NCI-H2107 treated with DMSO at 0.1 percent for 48 hours (cell line): ENCODE results near the gene SCD5.

ENCODE experiments used
- DNase-seq: peaks from one replicate; lab custom pipeline; 2025; ENCODE audit not compliant: unreplicated experiment; lab: John Stamatoyannopoulos, UW

SCD5 gene

DNA sequence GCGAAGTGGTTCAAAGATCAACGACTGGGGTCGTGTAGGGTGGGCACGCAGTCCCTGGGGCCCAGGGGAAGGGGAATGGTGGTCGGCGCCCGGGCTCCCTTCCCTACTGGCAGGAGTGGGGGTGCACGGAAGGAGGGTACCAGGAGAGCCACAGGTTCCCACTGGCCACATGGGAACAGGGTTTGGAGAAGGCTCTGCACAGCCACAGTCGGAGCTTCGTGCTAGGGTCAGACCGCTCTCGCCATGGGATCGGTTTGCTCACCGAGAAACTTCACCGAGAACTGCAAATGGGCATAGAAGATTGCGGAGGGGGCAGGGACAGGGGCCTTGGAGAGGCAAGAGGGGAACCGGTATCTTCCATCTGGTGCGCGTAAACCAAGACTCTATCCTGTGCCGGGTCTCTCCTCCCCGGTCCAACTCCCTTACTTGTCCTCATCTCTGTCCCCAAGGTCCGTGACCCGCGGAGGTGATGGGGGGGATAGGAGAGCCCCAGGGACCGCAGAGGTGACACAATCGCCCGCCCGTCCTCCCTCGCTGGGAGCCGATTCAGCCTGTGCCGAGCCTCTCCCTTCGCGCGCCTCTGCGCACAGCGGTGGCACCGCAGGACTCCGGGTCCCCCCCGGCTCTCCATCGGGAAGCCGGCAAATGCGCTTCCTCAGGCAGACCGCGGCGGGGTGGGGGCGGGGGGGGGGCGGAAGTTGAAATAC, 1.0 kb downstream of the SCD5 start:
- no peak for DNase-seq

- no peak for DNase-seq
Measured at GRCh38 chr4:82797040-82797404, 1.6 kb downstream of the SCD5 start.

DNA sequence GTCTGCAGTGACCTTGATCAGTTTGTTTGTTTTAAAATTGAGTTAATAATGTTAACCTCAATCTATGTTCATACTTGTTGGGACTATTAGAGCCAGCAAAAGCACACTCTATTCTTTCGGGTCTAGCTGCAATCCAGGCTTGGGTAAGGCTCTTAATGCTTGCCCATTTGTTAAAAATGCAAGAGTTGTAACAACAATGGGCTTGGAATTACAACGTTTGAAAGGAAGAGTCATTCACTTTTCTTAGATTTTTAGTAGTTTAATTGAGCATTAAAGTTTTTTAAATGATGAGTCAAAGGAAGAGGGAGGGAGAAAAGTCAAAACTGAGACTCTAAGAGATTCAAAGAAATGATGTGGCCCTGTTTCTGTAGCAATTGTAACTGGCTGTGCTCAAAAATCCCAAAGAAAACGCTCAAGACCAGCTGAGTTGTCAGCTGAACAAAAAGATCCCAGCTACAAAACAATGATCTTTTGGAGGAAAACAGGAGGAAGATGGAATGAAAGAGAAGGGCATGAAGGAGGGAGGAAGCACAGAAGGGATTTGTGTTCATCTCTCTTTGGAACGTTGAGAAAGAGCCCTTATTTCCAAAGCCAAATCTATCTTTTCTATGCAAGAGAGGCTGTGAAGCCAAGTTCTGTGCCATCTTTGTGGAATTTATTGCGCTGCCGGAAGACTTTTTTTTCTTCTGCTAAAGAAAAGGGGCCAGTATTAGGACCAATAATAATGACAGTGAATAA, 5.5 kb downstream of the SCD5 start:
- no peak for DNase-seq

DNA sequence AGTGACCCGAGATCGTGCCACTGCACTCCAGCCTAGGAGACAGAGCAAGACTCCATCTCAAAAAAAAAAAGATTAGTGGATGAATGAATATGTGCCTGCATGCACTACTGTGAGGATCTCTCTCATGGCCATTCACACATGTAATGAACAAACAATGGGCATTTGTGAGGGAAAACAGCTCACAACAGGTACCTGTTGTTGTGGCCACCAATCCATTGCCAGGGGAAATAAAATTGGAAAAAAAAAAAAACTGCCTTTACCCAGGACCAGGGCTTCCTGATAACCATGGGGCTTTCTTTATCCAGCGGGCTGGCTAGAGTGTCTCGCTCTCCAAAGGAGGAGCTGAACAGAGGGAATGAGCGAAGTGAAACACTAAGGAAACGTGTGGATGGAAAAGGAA, 7.4 kb downstream of the SCD5 start:
- no peak for DNase-seq

DNA sequence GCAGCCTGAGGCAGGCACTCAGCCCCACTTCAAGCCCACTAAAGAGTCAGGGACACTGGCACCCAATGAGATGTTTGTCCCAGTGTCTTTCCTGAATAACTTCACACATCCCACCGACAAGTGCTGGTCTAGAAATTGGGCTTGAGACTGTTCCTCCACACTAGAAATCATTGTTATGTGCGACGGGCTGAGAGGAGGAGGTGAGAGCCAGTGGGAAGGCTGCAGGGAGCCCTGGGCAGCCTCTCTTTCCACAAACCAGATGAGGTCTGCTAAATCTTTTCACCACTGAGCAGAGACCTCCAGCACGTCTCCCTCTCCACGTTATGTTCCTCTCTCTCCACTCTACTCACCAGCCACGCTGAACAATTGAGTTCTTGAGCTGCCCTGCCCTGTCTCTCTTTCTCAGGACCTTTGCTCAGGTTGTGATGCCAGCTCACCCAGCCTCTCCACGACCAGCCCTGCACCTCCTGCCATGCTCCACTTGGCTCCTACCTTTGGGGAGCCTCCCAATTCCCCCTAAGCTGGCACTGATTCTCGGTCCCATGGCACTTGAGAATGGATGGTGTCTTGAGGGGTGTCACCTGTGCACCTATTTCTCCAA, 8.4 kb downstream of the SCD5 start:
- no peak for DNase-seq

DNA sequence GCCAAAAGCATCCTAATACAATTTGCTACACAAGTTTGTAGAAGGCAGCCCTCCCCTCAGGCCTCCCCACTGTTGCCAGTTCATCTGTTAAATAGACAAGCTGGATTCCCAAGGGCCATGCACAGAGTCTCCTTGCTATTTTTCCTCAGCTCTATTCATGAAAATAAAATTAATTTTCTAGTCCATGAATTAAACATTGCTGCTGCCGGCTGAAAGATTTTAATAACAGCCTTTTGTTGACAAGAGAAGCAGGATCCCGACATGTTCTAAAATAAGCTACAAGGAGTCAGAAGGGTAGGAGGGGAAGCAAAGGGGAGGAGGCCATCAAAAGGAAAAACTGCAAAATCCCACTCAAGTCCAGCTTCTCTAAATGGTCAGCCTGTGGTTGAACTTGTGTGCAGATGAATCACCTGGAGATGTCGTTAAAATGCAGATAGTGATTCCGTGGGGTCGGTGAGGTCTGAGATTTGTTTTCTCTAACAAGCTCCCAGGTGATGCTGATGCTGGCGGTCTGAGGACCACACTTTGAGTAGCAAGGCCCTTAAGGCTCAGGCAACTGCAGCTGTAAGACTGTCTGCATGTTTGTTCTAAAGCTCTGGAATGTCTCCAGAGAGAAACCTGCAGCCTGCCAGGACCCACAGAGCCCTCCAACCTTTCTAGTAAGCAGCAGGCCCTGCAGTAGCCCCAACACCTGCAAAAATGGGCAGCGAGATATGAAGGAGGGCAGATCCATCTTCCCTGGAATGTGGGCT, 9.4 kb downstream of the SCD5 start:
- no peak for DNase-seq

DNA sequence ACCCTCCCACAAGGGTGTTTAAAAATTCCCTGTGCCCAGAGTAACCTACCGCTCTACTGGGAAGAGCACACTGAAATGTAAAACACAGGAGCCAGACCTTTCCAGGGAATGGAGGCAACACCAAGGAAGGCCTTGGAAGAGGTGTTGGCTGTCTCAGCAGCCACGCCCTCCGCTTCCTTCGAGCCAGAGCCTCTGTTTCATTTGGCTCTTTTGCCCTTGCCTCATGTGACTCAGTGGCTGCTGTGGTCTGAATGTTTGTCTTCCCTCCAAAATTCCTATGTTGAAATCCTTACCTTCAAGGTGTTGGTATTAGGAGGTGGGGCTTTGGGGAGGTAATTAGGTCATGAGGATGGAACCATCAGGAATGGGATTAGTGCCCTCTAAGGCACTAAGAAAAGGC, 11.3 kb downstream of the SCD5 start:
- DNase-seq, result no peak

- no peak for DNase-seq
Measured at GRCh38 chr4:82786828-82787227, 11.8 kb downstream of the SCD5 start.

DNA sequence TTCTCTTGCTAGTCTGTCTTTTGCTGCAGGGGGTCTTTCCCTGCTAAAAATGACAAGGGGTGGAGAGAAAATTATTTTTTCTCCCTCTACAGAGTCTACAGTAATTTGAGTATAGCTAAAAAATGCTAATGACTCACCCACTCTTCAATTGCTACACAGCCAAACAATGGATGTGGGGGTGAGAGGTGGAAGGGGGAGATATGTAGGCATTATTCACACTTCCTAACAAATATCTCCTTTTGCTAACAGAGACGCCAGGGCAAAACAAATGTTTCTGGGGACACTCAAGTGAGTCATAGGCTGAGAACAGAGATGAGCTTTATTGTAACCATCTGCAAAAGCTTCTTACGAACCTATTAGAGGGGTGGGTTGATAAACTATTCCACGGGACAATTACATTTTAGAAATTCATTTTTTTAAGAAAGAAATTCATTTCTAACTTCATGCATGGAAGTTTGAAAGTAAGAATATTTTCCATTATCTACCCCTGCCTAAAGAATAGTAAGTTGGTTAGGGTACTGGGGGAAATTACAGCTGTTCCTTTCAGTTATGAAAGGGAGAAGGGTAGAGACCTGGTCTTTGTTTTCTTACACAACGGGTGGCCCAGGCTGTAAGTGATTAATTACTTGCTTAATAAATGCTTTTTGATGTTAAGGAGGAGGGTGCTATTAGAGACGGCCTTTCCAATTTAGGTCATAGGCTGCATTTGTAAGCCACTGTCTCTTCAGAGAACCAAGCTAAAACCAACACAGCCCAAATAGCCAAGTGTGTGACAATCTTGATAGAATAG, 12.8 kb downstream of the SCD5 start:
- DNase-seq, result no peak

DNA sequence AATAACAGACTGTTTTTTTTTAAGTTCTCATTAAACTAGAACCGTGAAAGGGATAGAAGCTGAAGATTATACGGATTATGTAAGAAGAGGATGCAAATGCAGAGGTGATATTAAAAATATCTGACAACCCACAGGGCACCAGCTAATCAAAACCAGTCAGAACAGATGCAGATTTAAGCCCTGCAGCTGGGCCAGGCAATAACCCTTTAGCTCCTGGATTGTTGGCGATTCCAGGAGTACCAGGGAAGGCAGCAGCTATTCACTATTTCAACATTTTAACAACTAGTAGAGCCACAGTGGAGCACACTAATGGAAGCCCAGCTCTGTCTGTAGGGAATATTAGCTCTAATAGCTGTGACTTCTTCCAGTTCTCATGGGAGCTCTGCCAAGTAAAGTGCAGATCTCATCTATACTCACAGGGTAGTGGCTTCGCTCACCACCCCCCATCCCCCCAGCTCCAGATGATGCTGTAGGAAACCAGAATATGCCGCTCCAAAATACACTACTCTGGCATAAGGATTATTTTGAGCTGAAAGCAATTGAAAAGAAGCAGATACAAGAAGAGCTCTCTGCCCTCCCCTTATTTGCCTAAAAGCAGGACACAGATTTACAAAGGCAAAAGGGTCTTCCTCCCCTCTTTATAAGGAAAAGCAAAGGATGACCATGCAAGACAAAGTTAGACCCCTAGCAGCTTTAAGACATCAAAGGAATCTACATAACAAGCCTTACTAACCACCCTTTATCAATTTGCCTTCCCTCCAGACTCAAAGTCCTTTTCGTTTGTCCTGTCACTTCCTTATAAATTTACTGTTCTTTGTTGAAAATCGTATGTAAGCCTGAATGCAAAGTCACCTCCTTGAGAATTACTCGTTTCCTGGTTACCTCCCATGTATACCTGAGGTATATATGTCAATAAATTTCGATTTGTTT, 13.7 kb downstream of the SCD5 start:
- no peak for DNase-seq

DNA sequence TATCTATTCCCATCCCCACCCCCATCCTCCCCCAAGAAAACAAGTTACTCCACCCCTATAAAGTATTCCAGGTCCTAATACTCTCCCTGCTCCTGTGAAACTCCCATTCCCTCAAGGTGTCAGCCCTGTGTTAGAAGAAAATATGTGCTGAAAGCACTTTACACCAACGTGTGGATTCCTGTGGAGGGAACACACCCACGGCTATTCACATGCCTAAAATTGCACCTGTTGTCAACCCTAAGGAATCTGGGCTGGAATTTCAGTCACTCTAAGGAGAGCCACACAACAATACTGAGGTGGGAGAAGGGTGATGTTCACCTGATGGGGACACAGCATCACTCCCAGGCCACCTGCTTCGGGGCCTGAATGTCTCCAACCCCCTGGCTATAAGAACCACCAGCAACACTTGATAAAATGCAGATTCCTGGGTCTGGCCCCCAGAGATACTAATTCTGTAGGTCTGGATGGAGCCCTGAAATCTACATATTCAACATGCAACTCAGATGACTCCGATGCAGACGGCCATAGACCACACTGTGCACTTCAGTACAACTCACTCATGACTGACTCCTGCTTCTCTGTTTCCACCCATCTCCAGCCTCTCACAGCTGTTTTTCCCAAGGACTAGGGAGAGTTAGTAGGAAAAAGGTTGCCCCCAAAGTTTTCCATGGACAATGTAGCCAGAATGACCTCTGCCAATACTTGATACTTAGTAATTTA, 15.8 kb downstream of the SCD5 start:
- no peak for DNase-seq

DNA sequence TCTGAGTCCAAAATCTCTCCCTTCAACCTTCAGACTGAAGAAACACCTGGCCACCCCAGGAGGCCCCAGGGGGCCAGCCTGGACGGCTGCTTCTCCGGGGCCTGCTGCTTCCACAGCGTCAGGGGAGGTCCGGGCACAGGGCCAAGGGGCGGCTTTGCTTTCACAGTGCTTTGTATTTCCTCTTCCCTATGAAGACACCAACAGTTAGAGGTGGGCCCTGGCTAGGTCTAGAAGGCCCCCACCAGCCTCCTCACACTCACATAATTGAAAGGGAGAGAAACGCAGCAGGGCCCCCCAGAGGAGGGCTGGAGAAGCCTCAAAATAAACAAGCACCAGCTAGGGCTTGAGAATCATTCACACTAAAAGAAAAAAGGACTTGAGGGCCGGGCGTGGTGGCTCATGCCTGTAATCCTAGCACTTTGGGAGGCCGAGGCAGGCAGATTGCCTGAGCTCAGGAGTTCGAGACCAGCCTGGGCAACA, 17.8 kb downstream of the SCD5 start:
- DNase-seq, result peak; percentile 76

DNA sequence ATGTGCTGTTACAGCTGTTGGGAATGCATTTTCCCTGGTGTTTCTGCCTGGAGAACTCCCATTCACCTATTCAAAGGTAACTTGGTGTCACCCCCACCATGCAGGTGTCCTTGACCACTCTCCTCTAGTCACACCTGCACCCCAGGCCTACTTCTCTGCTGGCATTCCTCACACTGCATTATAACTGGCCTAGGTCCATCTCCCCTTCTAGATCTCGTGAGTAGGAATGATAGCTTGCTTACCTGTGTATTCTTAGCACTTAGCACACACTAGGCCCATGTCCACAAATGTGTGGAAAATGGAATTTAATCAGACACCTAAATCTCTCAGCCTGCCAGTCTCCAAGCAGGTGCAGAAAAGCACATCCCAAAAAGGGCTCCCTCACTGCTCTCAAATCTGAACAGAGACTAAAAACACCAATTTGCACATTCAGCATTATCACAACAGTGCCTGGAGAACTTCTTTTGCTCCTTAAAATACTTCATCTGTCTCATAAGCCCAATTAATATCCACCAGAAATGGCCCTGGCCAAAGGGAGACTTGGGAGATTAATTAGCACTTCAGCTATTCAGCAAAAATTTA, 18.3 kb downstream of the SCD5 start:
- no peak for DNase-seq

- DNase-seq, result no peak
Measured at GRCh38 chr4:82779032-82779431, 19.6 kb downstream of the SCD5 start.

GRCh38 chr4:82777857-82778525, 20.6 kb downstream of the SCD5 start:
- DNase-seq, result no peak

- DNase-seq, result no peak
Measured at GRCh38 chr4:82776925-82777542, 21.6 kb downstream of the SCD5 start.

- DNase-seq, result no peak
Measured at GRCh38 chr4:82775243-82775642, 23.4 kb downstream of the SCD5 start.

DNA sequence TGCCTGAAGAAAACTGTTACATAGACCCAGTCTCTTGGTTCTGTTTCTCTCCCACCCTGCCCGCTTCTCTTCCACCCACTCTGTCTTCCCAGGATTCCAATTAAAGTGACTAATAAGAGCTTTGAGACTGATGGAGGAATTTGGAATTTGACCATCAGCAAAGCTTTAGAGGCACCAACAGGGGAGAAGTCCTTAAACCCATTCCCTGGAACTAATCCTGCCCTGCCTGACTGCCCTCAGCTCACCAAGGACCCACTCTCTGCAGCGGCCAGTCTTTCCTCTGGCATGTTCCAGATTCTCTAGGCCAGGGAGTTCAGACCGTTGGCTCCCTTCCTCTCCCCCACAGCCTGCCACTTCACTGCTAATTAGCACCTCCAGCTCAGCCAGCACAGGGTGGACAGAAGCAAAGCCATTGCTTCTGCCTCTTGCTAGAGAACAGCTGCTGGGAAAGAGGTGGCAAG, 23.9 kb downstream of the SCD5 start:
- DNase-seq, result no peak
